H1 (cell line): ENCODE measurements around the gene RHOC. TPM values are rescaled to one million over a fixed set of nuclear protein-coding genes. Genes with fewer than 3 reads are reported as not detected.

Experiments used
- CHD1 ChIP-seq: IDR thresholded peaks from 2 replicates; pipeline ENCODE4 v1.6.1; 2012; ENCODE audit warnings: low read depth, low read length, improper control_type of control experiment
- CTCF ChIP-seq, 3 experiments: IDR thresholded peaks; 1 replicate in 2 of 3; 2 replicates in 1 of 3; pipeline versions ENCODE4 v1.5.1 to v1.6.1; 2011; ENCODE audit warnings: low read length in 3 of 3, mild to moderate bottlenecking in 3 of 3, inconsistent platforms in 2 of 3, low read depth in 1 of 3, moderate library complexity in 1 of 3; ENCODE audit not compliant: insufficient read depth in 1 of 3; ENCODE audit errors: control extremely low read depth in 1 of 3
- GTF2F1 ChIP-seq: IDR thresholded peaks from 2 replicates; pipeline ENCODE4 v1.6.1; 2012; ENCODE audit warnings: low read depth, low read length, improper control_type of control experiment, borderline replicate concordance
- SP1 ChIP-seq: IDR thresholded peaks from 2 replicates; pipeline ENCODE4 v1.6.1; 2011; ENCODE audit warnings: low read depth, low read length
- SP2 ChIP-seq: IDR thresholded peaks from 2 replicates; pipeline ENCODE4 v1.6.1; 2012; ENCODE audit warnings: mild to moderate bottlenecking, low read length, inconsistent platforms
- polyA plus RNA-seq, 7 experiments: library from polyadenylated mRNA; depleted of rRNA in 3 of 7; stranded (reverse) in 5 of 7; unstranded in 2 of 7; fragments of >200 nt in 5 of 7; fragments of 200-250 nt in 2 of 7; gene quantifications; 1 replicate in 5 of 7; 2 replicates in 1 of 7; 4 replicates in 1 of 7; pipeline versions ENCODE4 v1.2.1 to v1.2.3, GENCODE V29; 2011 to 2013; ENCODE audit warnings: missing spikeins in 2 of 7, mixed read lengths in 2 of 7
- total RNA-seq: library from RNA; stranded (reverse); fragmentation: NEBNext Ultra II Directional; extraction: Animal tissue kit (Norgen Biotek cat#: 25700); gene quantifications from 2 replicates; pipeline ENCODE4 v1.2.1, GENCODE V29; 2021

The RHOC gene
- total and polyA plus RNA-seq, 2 of the 8 experiments (the other 6 are each of a cell fraction or from before 2014, with no cell fraction given) = 53.6 to 97.5 TPM

- TF ChIP-seq CTCF (IDR thresholded peaks at IDR 0.05; ENCODE audit: control extremely low read depth in 1 of 3, insufficient read depth in 1 of 3, low read depth in 1 of 3, low read length in 3 of 3) (no peak), SP2 (no peak), CHD1 (no peak), GTF2F1 (no peak), SP1 (no peak)
These were observed 10.2 kb downstream of the RHOC start (continued) for GRCh38 chr1:112696578-112697314.
